HS-5 (cell line): ENCODE measurements around the gene SMYD3.

Experiments used
- DNase-seq: peaks from one replicate; pipeline ENCODE4 v3.0.0-alpha.2; 2012; ENCODE audit warnings: low read depth

Gene SMYD3

GRCh38 chr1:246515390-246516005, 8.4 kb upstream of the SMYD3 start:
- DNase-seq = no peak

- DNase-seq = no peak
These were observed 6.7 kb upstream of the SMYD3 start for GRCh38 chr1:246513619-246514343.

- DNase-seq = no peak
These were observed 6.0 kb upstream of the SMYD3 start for GRCh38 chr1:246513041-246513440.

GRCh38 chr1:246512635-246513034, 5.6 kb upstream of the SMYD3 start:
- DNase-seq = no peak

GRCh38 chr1:246512230-246512629, 5.2 kb upstream of the SMYD3 start:
- DNase-seq = no peak

GRCh38 chr1:246511203-246511602, 4.1 kb upstream of the SMYD3 start:
- DNase-seq = no peak

GRCh38 chr1:246510147-246511030, 3.3 kb upstream of the SMYD3 start:
- DNase-seq = no peak

- no peak for DNase-seq
These were observed 2.0 kb upstream of the SMYD3 start for GRCh38 chr1:246508897-246509688.

GRCh38 chr1:246506367-246506673, 759 bp downstream of the SMYD3 start:
- no peak for DNase-seq

- DNase-seq = peak; percentile 32
These were observed 3.7 kb downstream of the SMYD3 start for GRCh38 chr1:246503341-246503740.

- peak; percentile 58 for DNase-seq
These were observed 9.7 kb downstream of the SMYD3 start for GRCh38 chr1:246497331-246497915.

- DNase-seq = peak; percentile 38
These were observed 14.4 kb downstream of the SMYD3 start for GRCh38 chr1:246492611-246493245.

- DNase-seq = no peak
These were observed 15.5 kb downstream of the SMYD3 start for GRCh38 chr1:246491551-246492053.

- no peak for DNase-seq
These were observed 18.4 kb downstream of the SMYD3 start for GRCh38 chr1:246488674-246489073.

GRCh38 chr1:246483569-246483933, 23.5 kb downstream of the SMYD3 start:
- no peak for DNase-seq

GRCh38 chr1:246482805-246483568, 24.1 kb downstream of the SMYD3 start:
- DNase-seq = no peak

GRCh38 chr1:246479061-246479460, 28.0 kb downstream of the SMYD3 start:
- no peak for DNase-seq

- no peak for DNase-seq
These were observed 29.4 kb downstream of the SMYD3 start for GRCh38 chr1:246477634-246478033.

GRCh38 chr1:246476771-246477170, 30.3 kb downstream of the SMYD3 start:
- no peak for DNase-seq

GRCh38 chr1:246471688-246472087, 35.4 kb downstream of the SMYD3 start:
- no peak for DNase-seq
